ENCODE results near the gene TMEM212. TPM values are rescaled to one million over a fixed set of nuclear protein-coding genes. Genes with fewer than 3 reads are reported as not detected.

Gene TMEM212
- total RNA-seq, 1 donor from 2014 or later: not detected

DNA sequence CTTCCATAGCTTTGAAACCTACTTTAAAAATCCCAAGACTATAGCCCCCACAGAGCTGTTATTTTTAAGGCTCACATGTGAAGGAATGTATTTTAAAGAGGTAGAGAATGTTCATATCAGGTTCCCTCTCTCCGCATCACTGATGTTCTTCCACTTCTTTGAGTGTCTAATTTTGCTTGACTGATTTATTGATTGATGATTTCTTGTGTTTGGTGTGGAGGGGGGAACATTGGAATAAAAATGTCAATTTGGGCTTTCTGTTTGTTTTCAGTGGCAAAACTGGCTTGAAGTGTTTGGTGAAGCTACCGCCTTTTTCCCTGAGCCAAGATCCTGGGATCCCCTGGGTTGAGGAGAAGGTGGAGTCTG is 2.7 kb upstream of the TMEM212 start:
- no peak for DNase-seq (ENCODE audit: low spot score)
- no peak overlapping the region for H3K9ac ChIP-seq
- TF ChIP-seq EZH2phosphoT487 (IDR thresholded peaks at IDR 0.05): no peak
- TF ChIP-seq, protein P1, sequence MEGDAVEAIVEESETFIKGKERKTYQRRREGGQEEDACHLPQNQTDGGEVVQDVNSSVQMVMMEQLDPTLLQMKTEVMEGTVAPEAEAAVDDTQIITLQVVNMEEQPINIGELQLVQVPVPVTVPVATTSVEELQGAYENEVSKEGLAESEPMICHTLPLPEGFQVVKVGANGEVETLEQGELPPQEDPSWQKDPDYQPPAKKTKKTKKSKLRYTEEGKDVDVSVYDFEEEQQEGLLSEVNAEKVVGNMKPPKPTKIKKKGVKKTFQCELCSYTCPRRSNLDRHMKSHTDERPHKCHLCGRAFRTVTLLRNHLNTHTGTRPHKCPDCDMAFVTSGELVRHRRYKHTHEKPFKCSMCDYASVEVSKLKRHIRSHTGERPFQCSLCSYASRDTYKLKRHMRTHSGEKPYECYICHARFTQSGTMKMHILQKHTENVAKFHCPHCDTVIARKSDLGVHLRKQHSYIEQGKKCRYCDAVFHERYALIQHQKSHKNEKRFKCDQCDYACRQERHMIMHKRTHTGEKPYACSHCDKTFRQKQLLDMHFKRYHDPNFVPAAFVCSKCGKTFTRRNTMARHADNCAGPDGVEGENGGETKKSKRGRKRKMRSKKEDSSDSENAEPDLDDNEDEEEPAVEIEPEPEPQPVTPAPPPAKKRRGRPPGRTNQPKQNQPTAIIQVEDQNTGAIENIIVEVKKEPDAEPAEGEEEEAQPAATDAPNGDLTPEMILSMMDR (IDR thresholded peaks at IDR 0.05): no peak
- TF ChIP-seq EZH2 (IDR thresholded peaks at IDR 0.05): no peak
- peaks cover 22% of the 10 kb centered on the region for H3K4me1 ChIP-seq
- Mint-ChIP-seq H3K27me3 (ENCODE audit: insufficient read depth, low read depth) (no peaks in the 10 kb centered on the region), H3K27ac (peak overlapping the region; percentile 88), H3K4me3 (no peak overlapping the region), H3K9me3 (no peaks in the 10 kb centered on the region), H3K36me3 (peaks cover 3% of the 10 kb centered on the region), H3K4me1 (peaks cover 47% of the 10 kb centered on the region)
- H3F3A ChIP-seq (ENCODE audit: low read depth): peaks cover 6% of the 10 kb centered on the region
- no peak overlapping the region for H2AFZ ChIP-seq (replicated peaks)
- no peaks in the 10 kb centered on the region for H4K20me1 ChIP-seq (ENCODE audit: low read depth)
- H3K27me3 ChIP-seq: no peaks in the 10 kb centered on the region
- H3K36me3 ChIP-seq: no peaks in the 10 kb centered on the region
- no peak overlapping the region for H3K4me3 ChIP-seq
- H3K9me3 ChIP-seq (ENCODE audit: low read depth): no peaks in the 10 kb centered on the region
- no peaks in the 10 kb centered on the region for H3K79me2 ChIP-seq (ENCODE audit: low read depth)
- H3K27ac ChIP-seq: no peak overlapping the region
- H3K4me2 ChIP-seq: no peak overlapping the region

GRCh38 chr3:171840811-171841619 is 2.1 kb upstream of the TMEM212 start:
- H3F3A ChIP-seq (ENCODE audit: low read depth): peaks cover 6% of the 10 kb centered on the region
- H3K27me3 ChIP-seq: no peaks in the 10 kb centered on the region
- H3K4me3 ChIP-seq: no peak overlapping the region
- peaks cover 2% of the 10 kb centered on the region for H3K9me3 Mint-ChIP-seq
- peaks cover 22% of the 10 kb centered on the region for H3K4me1 ChIP-seq
- no peaks in the 10 kb centered on the region for H3K9me3 ChIP-seq (ENCODE audit: low read depth)
- no peak overlapping the region for H3K9ac ChIP-seq
- H3K27me3 Mint-ChIP-seq (ENCODE audit: insufficient read depth, low read depth): no peaks in the 10 kb centered on the region
- H3K27ac ChIP-seq: no peak overlapping the region
- peaks cover 3% of the 10 kb centered on the region for H3K36me3 Mint-ChIP-seq
- no peaks in the 10 kb centered on the region for H4K20me1 ChIP-seq (ENCODE audit: low read depth)
- no peaks in the 10 kb centered on the region for H3K79me2 ChIP-seq (ENCODE audit: low read depth)
- H2AFZ ChIP-seq (replicated peaks): peak overlapping the region; percentile 39
- H3K4me2 ChIP-seq: no peak overlapping the region
- H3K4me3 Mint-ChIP-seq: no peak overlapping the region
- DNase-seq (ENCODE audit: low spot score): no peak
- peak overlapping the region; percentile 88 for H3K27ac Mint-ChIP-seq
- H3K36me3 ChIP-seq: no peaks in the 10 kb centered on the region
- TF ChIP-seq, protein P1 (IDR thresholded peaks at IDR 0.05): no peak
- no peak for TF ChIP-seq EZH2phosphoT487 (IDR thresholded peaks at IDR 0.05)
- H3K4me1 Mint-ChIP-seq: peaks cover 47% of the 10 kb centered on the region

DNA sequence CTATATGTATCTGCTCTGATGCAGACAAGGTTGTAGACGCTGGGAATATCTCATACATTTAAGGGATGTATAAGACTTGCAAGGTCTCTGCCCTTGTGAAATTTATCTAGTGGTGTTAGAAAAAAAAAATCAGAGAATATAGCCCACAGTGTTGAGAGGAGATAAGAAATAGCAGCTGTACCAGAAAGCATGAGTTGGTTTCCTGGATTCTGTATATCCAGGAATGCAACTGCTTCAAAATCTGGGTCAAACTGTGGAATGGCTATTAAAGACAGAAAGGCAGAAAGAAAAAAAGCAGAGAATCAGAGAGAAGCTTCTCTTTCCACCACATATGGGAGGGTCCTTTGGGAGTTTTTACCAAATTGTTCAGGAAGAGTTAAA is 1.5 kb upstream of the TMEM212 start:
- Histone ChIP-seq H3K4me2 (no peak overlapping the region), H3K27ac (no peak overlapping the region)

More for the DNA sequence above, 1.5 kb upstream of the TMEM212 start:
- no peak for TF ChIP-seq EZH2 (IDR thresholded peaks at IDR 0.05)
- TF ChIP-seq EZH2phosphoT487 (IDR thresholded peaks at IDR 0.05): no peak
- TF ChIP-seq, protein P1 (IDR thresholded peaks at IDR 0.05): no peak
- Histone ChIP-seq H3K9me3 (ENCODE audit: low read depth) (no peaks in the 10 kb centered on the region), H3K36me3 (no peaks in the 10 kb centered on the region), H3K9ac (no peak overlapping the region), H3K4me3 (no peak overlapping the region), H3F3A (ENCODE audit: low read depth) (peaks cover 6% of the 10 kb centered on the region), H4K20me1 (ENCODE audit: low read depth) (no peaks in the 10 kb centered on the region), H2AFZ (replicated peaks) (no peak overlapping the region), H3K79me2 (ENCODE audit: low read depth) (no peaks in the 10 kb centered on the region), H3K4me1 (peaks cover 22% of the 10 kb centered on the region), H3K27me3 (no peaks in the 10 kb centered on the region)
- Mint-ChIP-seq H3K4me1 (peaks cover 47% of the 10 kb centered on the region), H3K27ac (no peak overlapping the region), H3K4me3 (no peak overlapping the region), H3K9me3 (peaks cover 3% of the 10 kb centered on the region), H3K27me3 (ENCODE audit: insufficient read depth, low read depth) (no peaks in the 10 kb centered on the region), H3K36me3 (peaks cover 3% of the 10 kb centered on the region)
- DNase-seq (ENCODE audit: low spot score): no peak

Data from neural progenitor cell (in vitro differentiated cells).